HCT116 (cell line): ENCODE results near the gene HNRNPUL2. TPM values are rescaled to one million over a fixed set of nuclear protein-coding genes. Genes with fewer than 3 reads are reported as not detected.

Experiments
- ATAC-seq: fragments of 200-7000 bp; cut with Tn5 transposase; 2 replicates; pipeline ENCODE4 v1.9.1; 2020; ENCODE audit warnings: mild to moderate bottlenecking, moderate library complexity
- BruUV-seq: library from RNA; stranded (reverse); fragments of 400-500 nt; replicated peaks from 2 replicates; lab custom pipeline; 2021; lab: Mats Ljungman, UMichigan
- CTCF ChIA-PET: fragments of 300-600 bp; sonication (Branson Sonifier 250); formaldehyde crosslinking; loops from one replicate; lab custom pipeline; 2021; ENCODE audit warnings: antibody characterized with exemption; lab: Charles Lee
- POLR2A ChIA-PET: fragments of 300-600, 350-600 bp; sonication (Branson Sonifier 250); formaldehyde crosslinking; loops from one replicate; lab custom pipeline; 2021; ENCODE audit warnings: antibody characterized with exemption; lab: Charles Lee
- RAD21 ChIA-PET, 2 experiments: fragments of 300-600 bp; sonication (Branson Sonifier 250); formaldehyde crosslinking; loops; one replicate each; lab custom pipeline; 2023; ENCODE audit warnings: low total read pairs in 2 of 2; ENCODE audit not compliant: uncharacterized antibody in 2 of 2, unreplicated experiment in 2 of 2, low non-redundant PET in 1 of 2; lab: Charles Lee
- DNase-seq: peaks from one replicate; pipeline ENCODE4 v3.0.0-alpha.2; 2010; ENCODE audit warnings: low read depth, low spot score
- H2AFZ ChIP-seq: fragments of 200-600 bp; shearing (Covaris generic), sonication (generic); 2 replicates; pipeline ENCODE4 v1.6.1; 2017; ENCODE audit warnings: low read depth, mixed run types, mixed read lengths, antibody characterized with exemption, low read length; ENCODE audit not compliant: poor library complexity, severe bottlenecking
- H3K27ac ChIP-seq: 2 replicates; pipeline ENCODE4 v1.5.1; 2012; ENCODE audit warnings: low read depth, low read length
- H3K27me3 ChIP-seq: fragments of 200-600 bp; sonication (generic); 2 replicates; pipeline ENCODE4 v1.6.1; 2016; ENCODE audit warnings: mixed run types, low read length, mixed read lengths; ENCODE audit not compliant: insufficient read depth
- H3K36me3 ChIP-seq, 2 experiments: fragments of 200-500 bp in 1 of 2; fragments of 200-600 bp in 1 of 2; sonication (Bioruptor generic) in 1 of 2; sonication (generic) in 1 of 2; 2 replicates each; pipeline versions ENCODE4 v1.5.1 to v1.6.1; 2014 to 2016; ENCODE audit warnings: low read length in 2 of 2, inconsistent platforms in 1 of 2, mixed read lengths in 1 of 2, mixed run types in 1 of 2; ENCODE audit not compliant: insufficient read depth in 2 of 2, control insufficient read depth in 1 of 2
- H3K4me1 ChIP-seq, 2 experiments: fragments of 200-600 bp in 1 of 2; sonication (generic) in 1 of 2; 2 replicates each; pipeline versions ENCODE4 v1.5.1 to v1.6.1; 2012 to 2017; ENCODE audit warnings: low read length in 2 of 2, inconsistent platforms in 1 of 2, mild to moderate bottlenecking in 1 of 2, mixed read lengths in 1 of 2, mixed run types in 1 of 2, moderate library complexity in 1 of 2; ENCODE audit not compliant: insufficient read depth in 2 of 2, control insufficient read depth in 1 of 2
- H3K4me2 ChIP-seq: fragments of 200-600 bp; sonication (generic); 2 replicates; pipeline ENCODE4 v1.6.1; 2017; ENCODE audit warnings: mixed run types, low read length, mixed read lengths
- H3K4me3 ChIP-seq, 2 experiments: fragments of 200-600 bp in 1 of 2; sonication (generic) in 1 of 2; replicated peaks in 1 of 2; 2 replicates each; pipeline ENCODE4 v1.5.1; 2011 to 2016; ENCODE audit warnings: low read length in 2 of 2, control low read depth in 1 of 2, low read depth in 1 of 2, mild to moderate bottlenecking in 1 of 2, mixed read lengths in 1 of 2, mixed run types in 1 of 2
- H3K79me2 ChIP-seq: fragments of 200-600 bp; sonication (generic); 2 replicates; pipeline ENCODE4 v1.6.1; 2017; ENCODE audit warnings: mild to moderate bottlenecking, mixed run types, low read length, moderate library complexity, mixed read lengths; ENCODE audit not compliant: insufficient read depth
- H3K9ac ChIP-seq: fragments of 200-600 bp; sonication (generic); 2 replicates; pipeline ENCODE4 v1.6.1; 2016; ENCODE audit warnings: low read length, mixed read lengths
- H3K9me2 ChIP-seq: fragments of 200-600 bp; sonication (generic), shearing (Covaris generic); 2 replicates; pipeline ENCODE4 v1.6.1; 2017; ENCODE audit warnings: mixed run types, mild to moderate bottlenecking, moderate library complexity; ENCODE audit not compliant: insufficient read depth
- H3K9me3 ChIP-seq, 2 experiments: fragments of 200-500 bp in 1 of 2; fragments of 200-600 bp in 1 of 2; sonication (Bioruptor generic) in 1 of 2; sonication (generic) in 1 of 2; 2 replicates each; pipeline ENCODE4 v1.6.1; 2014 to 2017; ENCODE audit warnings: low read length in 2 of 2, mixed read lengths in 2 of 2, inconsistent platforms in 1 of 2, low read depth in 1 of 2, mild to moderate bottlenecking in 1 of 2, mixed run types in 1 of 2, moderate library complexity in 1 of 2; ENCODE audit not compliant: control insufficient read depth in 1 of 2, insufficient read depth in 1 of 2
- H4K20me1 ChIP-seq: fragments of 200-600 bp; sonication (generic), shearing (Covaris generic); 2 replicates; pipeline ENCODE4 v1.6.1; 2017; ENCODE audit warnings: mixed run types, mild to moderate bottlenecking, moderate library complexity; ENCODE audit not compliant: insufficient read depth
- ATF3 ChIP-seq: IDR thresholded peaks from 2 replicates; pipeline ENCODE4 v1.6.1; 2012
- CTCF ChIP-seq, 3 experiments: fragments of 200-600 bp in 1 of 3; sonication (generic) in 1 of 3; IDR thresholded peaks in 2 of 3; conservative IDR thresholded peaks in 1 of 3; 2 replicates each; pipeline ENCODE4 v1.5.1; 2012 to 2017; ENCODE audit warnings: low read depth in 2 of 3, low read length in 2 of 3, antibody characterized with exemption in 1 of 3, borderline replicate concordance in 1 of 3, control low read depth in 1 of 3, mild to moderate bottlenecking in 1 of 3, mixed read lengths in 1 of 3, mixed run types in 1 of 3, moderate library complexity in 1 of 3; ENCODE audit not compliant: insufficient read depth in 1 of 3
- EGR1 ChIP-seq: IDR thresholded peaks from 2 replicates; pipeline ENCODE4 v1.6.1; 2012; ENCODE audit warnings: low read depth
- EZH2phosphoT487 ChIP-seq: fragments of 200-600 bp; IDR thresholded peaks from 2 replicates; pipeline ENCODE4 v1.6.1; 2018; ENCODE audit warnings: antibody characterized with exemption, borderline replicate concordance
- RAD21 ChIP-seq: IDR thresholded peaks from 2 replicates; pipeline ENCODE4 v1.6.1; 2012; ENCODE audit warnings: low read depth, mild to moderate bottlenecking
- REST ChIP-seq: IDR thresholded peaks from 2 replicates; pipeline ENCODE4 v1.6.1; 2012; ENCODE audit warnings: low read depth
- intact Hi-C: fragments of 100-400 bp; cut with micrococcal nuclease; formaldehyde crosslinking; loops from 2 replicates; pipeline ENCODE4 v1.10.0; 2022
- total RNA-seq: library from RNA; stranded (reverse); gene quantifications from one replicate; pipeline ENCODE4 v1.2.1, GENCODE V29; 2021; ENCODE audit not compliant: unreplicated experiment

HNRNPUL2 gene
- total RNA-seq, 1 experiment from 2014 or later = 45.8 TPM

- TF ChIP-seq ATF3 (no peak), EGR1 (no peak), REST (no peak), RAD21 (no peak), EZH2phosphoT487 (no peak)
Observed at GRCh38 chr11:62724171-62724570, 3.1 kb downstream of the HNRNPUL2 start (continued).

GRCh38 chr11:62721994-62722393, 5.3 kb downstream of the HNRNPUL2 start:
- Histone ChIP-seq H3K4me3 (no peak overlapping the region), H3K9me3 (no peaks in the 10 kb centered on the region), H3K4me1 (peaks cover 8 to 13% of the 10 kb centered on the region in 2 experiments), H3K79me2 (peaks cover 97% of the 10 kb centered on the region), H4K20me1 (peaks cover 21% of the 10 kb centered on the region; the same call in 1 of the 2 replicates), H3K36me3 (peaks cover 76 to 80% of the 10 kb centered on the region in 2 experiments)
- intact Hi-C loops = no loop called here
- no peak for DNase-seq
- CTCF ChIA-PET = no interaction called here
- TF ChIP-seq EZH2phosphoT487 (no peak), CTCF (IDR thresholded peaks at IDR 0.05 in 2 of 3, conservative IDR thresholded peaks at IDR 0.05 in 1 of 3; ENCODE audit: borderline replicate concordance in 1 of 3, insufficient read depth in 1 of 3, low read depth in 2 of 3, low read length in 2 of 3) (peak in 1 of 3 experiments; percentile 18; a peak in 1 of 6 replicates)
- TF ChIP-seq, all 23 proteins: peak for 1
- Histone ChIP-seq H3K4me2 (no peak overlapping the region), H3K9ac (no peak overlapping the region), H3K27ac (no peak overlapping the region), H3K27me3 (no peaks in the 10 kb centered on the region), H2AFZ (no peak overlapping the region), H3K9me2 (no peaks in the 10 kb centered on the region)
- ATAC-seq = peak; percentile 40; the same call in 1 of the 2 replicates
- POLR2A ChIA-PET = no interaction called here
- RAD21 ChIA-PET = no interaction called here
- BruUV-seq = TSS peak; percentile 20
